Left renal pelvis (tissue), 4 donors: Measurements from ENCODE around the gene PRR14. TPM values are rescaled to one million over a fixed set of nuclear protein-coding genes. Genes with fewer than 3 reads are reported as not detected.
A peak's percentile ranks its signal among the peaks of the same experiment; 100 is the strongest.
"Not testable (repeated sequence)": the region's sequence is repeated elsewhere in the genome, so short reads cannot be mapped to it uniquely, and the experiment has no call there.

Experiments
- DNase-seq, 4 donors: peaks; one replicate each; pipeline ENCODE4 v3.0.0-alpha.2; 2013; ENCODE audit warnings: low read depth in 4 of 4, low spot score in 3 of 4
- polyA plus RNA-seq, 4 donors: library from polyadenylated mRNA; unstranded; fragments of 120-200 nt; gene quantifications; one replicate each; pipeline ENCODE4 v1.2.1, GENCODE V29; 2013; ENCODE audit not compliant: insufficient read length in 4 of 4

PRR14 gene
- polyA plus RNA-seq, 4 donors = 32.8 to 54.7 (median 44.2) TPM

DNA sequence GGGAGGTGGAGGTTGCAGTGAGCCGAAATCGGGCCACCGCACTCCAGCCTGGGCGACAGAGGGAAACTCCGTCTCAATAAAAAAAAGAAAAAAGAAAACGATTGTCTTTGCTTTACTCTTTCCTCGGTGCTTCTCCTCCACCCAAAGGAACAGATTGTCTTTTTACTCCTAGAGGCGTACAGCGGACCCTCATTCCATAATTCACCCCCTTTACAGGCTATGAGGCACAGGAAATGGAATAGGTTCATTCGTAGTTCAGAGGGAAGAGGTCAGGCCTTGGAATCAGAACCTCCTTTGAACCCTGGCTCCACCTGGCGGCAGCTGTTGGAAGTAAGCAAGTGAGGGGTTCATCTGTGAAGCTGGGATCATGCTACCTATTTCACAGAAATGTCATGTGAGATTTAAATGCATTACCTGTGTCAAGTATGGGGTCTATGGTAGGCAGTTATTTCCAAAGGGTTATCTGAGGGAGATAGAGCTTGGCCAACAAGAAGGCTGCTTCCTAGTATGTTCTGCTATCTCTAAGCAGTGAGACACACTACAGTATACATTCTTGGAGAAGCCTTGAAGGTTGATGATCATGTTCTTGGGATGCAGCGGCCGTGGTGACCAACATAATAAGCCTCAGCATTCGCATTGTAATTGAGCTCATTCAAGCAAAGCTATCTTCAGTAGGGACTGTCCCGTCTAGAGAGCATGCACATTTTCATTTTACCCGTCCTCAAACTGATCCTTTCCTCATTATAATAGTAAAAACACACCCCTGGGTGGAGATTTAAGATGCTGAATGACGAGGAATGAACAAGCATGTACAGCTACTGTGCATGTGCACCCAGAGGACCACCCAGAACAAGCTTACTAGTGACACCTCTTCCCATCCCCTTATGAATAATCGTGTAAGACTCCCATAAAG, 21.9 kb upstream of the PRR14 start:
- peak in 2 of 4 donors; percentile 79 to 84 for DNase-seq

DNA sequence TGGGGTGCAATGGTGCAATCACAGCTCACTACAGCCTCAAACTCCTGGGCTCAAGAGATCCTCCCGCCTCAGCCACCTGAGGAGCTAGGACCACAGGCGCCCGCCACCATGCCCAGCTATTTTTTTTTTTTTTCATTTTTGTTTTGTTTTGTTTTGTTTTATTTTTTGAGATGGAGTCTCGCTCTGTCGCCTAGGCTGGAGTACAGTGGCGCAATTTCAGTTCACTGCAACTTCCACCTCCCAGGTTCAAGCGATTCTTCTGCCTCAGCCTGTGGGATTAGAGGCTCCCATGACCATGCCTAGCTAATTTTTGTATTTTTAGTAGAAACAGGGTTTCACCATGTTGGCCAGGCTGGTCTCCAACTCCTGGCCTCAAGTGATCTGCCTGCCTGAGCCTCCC, 18.3 kb upstream of the PRR14 start:
- DNase-seq = not testable (repeated sequence)

DNA sequence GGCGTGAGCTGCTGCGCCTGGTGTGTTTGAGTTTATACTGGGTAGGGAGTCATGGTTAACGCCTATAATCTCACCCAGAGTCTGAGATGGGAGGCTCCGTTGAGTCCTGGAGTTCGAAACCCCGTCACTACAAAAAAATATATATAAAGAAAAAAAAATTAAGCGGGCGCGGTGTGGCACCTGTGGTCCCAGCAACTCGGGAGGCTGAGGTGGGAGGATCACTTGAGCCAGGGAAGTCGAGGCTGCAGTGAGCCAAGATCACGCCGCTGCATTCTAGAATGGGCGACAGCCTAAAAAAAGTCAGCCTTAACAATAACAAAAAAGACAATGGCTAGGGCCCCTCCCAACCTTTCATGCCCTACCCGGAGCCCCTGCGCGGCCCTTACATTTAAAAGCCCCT, 17.2 kb upstream of the PRR14 start:
- no peak for DNase-seq

DNA sequence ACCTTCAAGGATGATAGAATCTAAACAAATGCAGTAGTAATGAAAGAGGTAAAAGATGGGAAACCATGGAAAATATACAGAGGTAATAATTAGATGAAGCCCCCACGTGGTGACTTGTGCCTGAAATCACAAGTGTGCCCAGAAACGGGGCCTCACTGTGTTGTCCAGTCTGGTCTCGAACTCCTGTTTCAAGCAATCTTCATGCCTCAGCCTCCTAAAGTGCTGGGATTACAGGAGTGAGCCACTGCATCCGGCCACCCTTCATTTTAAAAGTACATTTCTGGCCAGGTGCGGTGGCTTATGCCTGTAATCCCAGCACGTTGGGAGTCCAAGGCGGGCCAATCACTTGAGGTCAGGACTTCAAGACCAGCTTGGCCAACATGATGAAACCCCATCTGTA, 14.2 kb upstream of the PRR14 start:
- DNase-seq = no peak

DNA sequence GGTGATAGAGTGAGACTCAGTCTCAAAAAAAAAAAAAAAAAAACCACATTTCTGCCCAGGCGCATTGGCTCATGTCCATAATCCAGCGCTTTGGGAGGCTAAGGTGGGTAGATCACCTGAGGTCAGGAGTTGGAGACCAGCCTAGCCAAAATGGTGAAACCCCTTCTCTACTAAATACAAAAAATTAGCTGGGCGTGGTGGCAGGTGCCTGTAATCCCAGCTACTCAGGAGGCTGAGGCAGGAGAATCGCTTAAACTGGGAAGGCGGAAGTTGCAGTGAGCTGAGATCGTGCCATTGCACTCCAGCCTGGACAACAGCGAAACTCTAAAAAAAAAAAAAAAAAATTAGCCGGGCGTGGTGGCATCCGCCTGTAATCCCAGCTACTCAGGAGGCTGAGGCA, 13.6 kb upstream of the PRR14 start:
- not testable (repeated sequence) for DNase-seq

DNA sequence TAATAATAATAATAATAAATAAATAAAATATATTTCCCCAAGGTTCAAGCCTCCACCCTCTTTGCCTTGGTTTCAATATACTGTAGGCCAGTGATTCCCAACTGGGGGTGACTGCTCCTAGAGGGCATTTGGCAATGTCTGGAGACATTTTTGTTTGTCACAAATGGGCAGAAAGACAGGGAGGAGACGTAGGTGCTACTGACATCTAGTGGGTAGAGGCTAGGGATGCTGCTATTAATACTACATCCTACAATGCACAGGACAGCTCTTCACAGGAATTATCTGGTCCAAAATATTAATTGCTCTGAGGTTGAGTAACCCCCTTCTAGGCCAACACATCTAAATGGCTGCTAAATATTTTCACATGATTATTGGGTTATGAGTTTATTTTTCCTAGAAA, 12.8 kb upstream of the PRR14 start:
- DNase-seq = no peak

DNA sequence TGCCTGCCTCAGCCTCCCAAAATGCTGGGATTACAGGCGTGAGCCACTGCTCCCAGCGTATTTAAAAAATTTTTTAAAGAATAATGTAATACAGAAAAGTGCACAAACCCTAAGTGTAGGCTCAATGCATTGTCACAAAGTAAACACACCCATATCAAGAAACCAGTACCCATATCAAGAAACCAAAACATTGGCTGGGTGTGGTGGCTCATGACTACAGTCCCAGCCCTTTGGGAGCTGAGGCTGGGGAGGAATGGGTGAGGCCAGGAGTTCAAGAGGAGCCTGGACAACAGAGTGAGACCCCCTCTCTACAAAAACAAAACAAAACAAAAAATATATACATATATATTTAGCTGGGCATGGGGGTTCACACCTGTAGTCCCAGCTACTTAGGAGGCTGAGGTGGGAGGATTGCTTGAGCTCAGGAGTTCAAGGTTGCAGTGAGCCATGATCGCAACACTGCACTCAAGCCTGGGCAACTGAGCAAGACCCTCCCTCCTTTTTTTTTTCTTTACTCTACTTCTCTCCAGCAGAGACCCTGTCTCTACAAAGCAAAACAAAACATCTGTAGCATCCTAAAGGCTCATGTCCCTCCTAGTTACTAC, 9.3 kb upstream of the PRR14 start:
- no peak for DNase-seq

DNA sequence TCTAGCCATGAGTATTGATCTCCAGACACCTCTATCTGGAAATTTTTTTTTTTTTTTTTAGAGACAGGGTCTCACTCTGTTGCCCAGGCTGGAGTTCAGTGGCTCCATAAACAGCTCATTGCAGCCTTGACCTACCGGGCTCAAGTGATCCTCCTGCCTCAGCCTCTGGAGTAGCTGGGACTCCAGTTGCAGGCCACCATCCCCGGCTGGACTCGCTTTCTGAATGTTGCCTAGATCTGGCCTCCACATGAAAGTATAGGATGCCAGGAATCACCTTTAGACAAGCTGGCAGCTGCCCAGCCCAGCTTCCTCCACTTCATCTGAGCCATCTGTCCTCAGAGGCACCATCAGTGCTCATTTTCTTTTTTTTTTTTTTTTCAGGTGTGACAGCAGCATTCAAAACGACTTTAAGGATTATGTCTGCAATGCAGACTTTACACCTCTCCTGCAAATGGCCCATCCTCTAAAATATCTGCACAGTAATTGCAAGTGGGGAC, 6.4 kb upstream of the PRR14 start:
- DNase-seq = no peak

DNA sequence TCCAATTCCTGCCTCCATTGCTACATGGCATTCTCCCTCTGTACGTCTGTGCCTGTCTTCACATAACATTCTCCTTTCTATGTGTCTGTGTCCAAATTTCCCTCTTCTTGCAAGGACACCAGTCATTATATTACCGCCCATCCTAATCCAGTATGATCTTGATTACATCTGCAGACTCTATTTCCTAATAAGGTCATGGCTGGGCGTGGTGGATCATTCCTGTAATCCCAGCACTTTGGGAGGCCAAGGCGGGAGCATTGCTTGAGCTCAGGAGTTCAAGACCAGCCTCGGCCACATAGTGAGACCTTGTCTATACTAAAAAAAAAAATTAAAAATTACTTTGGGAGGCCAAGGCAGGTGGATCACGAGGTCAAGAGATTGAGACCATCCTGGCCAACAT, 5.0 kb upstream of the PRR14 start:
- no peak for DNase-seq

DNA sequence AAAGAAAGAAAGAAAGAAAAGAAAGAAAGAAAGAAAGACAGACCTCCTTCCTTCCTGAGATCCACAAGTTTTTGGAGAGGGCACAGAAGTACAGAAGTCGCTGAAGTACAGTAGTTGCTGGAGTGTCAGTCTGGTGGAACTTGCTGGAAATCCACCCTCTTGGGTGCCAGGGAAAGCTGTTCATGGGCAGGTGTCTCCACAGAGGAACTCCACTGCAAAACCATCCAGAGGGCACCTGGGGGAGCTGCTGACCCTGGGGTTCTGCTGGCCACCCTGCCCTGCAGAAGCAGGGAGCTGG, 3.5 kb upstream of the PRR14 start:
- no peak for DNase-seq

DNA sequence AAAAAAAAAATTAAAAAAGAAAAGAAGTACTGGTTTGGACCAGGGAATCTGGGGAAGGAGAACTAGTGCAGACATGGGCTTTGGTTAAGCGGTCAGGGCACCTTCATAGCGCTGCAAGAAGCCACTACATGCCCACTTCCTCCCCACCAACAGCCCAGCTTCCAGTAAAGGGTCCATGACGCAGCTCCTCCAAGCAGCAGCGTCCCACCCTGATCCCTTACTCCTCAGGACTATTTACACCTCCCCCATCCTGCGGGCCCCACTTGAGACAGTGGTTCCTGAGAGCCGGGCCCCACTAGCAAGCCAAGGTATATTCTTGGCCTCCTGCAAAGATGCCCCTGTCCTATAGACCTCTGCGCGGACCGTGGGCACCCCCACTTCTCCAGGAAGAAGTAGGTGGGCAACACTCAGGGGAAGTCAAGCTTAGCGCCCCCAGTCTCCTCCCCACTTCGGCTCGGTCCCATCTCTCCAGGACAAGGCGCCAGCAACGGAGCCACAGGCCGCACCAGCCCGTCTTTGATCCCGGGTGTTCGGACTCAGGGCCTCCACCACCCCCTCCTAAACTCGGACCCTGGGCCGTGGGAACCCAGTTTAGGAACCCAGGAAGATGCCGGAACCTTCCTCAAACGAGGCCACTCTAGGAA, 913 bp upstream of the PRR14 start:
- DNase-seq = no peak

DNA sequence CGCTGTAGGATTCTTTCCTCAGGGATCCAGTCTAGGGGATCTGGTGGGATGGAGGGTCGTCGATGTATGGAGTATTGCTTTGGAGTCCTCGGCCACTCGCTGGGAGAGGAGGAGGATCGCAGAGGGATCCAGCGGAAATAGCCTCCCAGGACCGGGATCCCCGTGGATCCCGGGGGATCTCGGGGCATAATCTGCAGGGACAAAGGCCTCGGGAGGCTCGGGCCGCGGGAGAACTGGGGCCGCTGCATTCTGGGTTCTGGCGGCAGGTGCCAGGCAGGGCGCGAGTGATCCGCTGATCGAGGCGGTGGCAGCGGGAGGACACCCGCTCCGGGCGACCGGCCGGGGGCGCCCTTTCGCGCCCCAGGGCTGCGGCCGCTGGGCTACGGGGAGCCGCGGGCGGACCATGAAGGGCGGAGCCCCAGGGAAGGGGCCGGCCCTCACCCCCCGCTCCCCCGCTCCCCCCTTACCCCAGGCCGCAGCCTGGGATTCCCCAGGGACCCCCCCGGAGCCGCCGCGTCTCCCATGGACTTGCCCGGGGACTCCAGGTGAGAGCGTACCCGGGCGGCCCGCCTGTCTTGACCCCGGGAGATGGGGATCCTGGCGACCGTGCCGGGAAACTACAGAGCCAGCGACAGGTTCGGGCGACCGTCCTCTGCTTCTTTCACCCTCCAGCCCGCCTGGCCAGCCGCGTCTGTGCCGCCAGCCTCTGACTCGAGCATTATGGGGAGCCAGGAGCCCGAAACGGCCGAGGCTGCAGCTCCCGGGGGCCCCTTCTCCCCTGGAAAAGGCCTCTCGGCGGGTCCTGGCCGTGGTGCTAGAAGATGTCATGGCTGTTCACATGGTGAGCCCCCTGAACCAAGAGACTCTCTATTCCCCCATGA, 604 bp downstream of the PRR14 start:
- peak in 1 of 4 donors; percentile 29 for DNase-seq

DNA sequence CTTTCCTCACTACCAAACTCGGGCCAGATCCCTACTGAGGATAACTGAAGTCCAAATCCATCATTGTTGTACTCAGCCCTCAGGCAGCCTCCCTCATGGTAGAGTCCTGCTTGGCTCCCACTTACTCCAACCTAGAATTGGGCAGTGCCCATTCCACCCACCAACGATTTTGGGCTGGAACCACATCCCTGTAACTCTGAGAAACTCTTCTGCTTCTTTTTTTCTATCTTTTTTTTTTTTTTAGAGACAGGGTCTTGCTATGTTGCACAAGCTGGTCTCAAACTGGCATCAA, 1.2 kb downstream of the PRR14 start:
- no peak for DNase-seq

DNA sequence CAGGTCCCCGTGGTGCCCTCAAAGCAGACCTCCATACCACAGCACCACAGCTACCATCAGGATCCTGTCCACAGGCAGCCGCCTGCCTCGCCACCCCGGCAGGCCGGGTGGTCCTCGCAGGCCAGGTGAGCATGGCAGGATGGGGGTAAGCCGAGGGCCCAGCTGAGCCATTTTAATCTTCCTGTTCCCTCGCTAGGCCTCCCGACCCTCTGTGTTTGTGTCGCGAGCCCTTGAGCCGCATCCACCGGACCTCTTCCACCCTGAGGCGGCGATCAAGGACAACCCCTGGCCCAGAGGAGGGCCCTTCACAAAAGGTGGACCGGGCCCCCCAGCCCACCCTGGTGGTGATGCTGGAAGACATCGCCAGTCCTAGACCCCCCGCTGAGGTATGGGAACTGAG, 2.0 kb downstream of the PRR14 start:
- DNase-seq = no peak

DNA sequence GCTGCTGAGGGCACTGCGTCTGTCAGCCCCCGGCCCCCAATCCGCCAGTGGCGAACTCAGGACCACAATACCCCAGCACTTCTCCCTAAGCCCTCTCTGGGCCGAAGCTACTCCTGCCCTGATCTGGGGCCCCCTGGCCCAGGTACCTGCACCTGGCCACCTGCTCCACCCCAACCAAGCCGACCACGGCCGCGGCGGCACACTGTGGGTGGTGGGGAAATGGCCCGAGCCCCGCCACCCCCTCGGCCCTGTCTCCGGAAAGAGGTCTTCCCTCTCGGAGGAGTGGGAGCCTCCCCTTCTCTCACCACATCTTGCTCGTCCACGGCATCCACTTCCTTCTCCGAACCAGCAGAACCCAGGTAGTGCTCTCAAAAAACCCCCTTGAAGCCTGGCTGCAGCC, 4.1 kb downstream of the PRR14 start:
- no peak for DNase-seq

DNA sequence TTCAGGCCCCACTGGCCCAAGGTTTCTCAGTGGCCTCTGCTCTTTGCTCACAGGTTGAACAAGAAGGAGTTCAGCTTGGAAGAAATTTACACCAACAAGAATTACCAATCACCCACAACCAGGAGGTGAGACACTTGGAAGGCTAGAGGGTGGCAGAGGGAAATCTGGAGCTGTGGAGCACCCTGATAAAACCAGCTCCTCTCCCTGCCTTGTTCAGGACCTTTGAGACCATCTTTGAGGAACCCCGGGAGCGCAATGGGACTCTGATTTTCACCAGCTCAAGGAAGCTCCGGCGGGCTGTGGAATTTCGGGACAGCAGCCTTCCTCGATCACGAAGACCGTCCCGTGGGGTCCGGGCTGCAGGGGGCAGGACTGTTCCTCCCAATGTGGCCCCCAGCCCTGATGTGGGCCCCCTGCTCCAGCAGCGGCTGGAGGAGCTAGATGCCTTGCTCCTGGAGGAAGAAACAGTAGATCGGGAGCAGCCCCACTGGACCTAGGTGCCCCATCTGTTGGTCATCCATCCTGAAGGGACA, 5.1 kb downstream of the PRR14 start:
- no peak for DNase-seq

DNA sequence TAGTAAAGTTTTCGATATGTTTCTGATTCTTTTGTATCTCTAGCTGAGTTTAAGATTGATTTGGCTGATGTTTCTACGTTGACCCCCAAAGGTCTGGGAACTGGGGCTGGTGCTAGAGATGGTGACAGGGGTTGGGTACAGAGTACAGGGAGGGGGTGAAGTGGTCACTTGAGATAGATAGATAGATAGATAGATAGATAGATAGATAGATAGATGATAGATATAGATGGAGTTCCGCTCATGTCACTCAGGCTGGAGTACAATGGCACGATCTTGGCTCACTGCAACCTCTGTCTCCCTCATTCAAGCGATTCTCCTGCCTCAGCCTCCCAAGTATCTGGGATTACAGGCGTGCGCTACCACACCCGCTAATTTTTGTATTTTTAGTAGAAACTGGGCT, 5.6 kb downstream of the PRR14 start:
- no peak for DNase-seq

DNA sequence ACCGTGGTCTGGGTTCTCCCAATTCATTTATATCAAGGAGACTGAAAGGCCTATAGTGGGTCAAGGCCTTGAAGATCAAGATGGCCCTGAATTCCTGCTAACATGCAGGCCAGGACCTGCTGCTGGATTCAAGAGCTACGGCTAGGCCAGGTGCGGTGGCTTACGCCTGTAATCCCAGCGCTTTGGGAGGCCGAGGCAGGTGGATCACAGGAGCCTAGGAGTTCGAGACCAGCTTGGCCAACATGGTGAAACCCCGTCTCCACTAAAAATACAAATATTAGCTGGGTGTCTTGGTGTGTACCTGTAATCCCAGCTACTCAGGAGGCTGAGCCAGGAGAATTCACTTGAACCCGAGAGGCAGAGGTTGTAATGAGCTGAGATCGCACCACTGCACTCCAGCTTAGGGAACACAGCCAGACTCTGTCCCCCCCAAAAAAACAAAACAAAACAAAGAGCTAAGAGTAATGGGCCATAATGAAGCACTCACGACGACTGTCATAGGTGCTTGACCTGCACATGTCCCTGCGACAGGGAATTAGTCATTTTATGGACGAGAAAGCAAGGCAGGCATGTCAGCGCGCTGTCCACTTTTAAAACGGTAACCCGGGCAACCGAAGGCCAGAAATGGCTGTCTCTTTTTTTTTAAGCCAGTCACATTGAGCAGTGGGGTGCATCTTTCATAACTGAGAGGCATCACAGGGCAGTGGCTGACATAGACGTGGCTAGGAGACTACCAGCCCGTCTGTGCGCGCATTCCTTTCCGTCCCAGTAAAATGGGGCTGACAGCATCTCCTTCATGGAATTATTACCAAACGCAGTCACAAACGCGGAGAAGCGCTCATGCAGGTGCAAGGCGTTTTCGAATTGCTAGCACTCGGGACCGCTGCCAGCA, 6.5 kb downstream of the PRR14 start:
- DNase-seq = no peak

DNA sequence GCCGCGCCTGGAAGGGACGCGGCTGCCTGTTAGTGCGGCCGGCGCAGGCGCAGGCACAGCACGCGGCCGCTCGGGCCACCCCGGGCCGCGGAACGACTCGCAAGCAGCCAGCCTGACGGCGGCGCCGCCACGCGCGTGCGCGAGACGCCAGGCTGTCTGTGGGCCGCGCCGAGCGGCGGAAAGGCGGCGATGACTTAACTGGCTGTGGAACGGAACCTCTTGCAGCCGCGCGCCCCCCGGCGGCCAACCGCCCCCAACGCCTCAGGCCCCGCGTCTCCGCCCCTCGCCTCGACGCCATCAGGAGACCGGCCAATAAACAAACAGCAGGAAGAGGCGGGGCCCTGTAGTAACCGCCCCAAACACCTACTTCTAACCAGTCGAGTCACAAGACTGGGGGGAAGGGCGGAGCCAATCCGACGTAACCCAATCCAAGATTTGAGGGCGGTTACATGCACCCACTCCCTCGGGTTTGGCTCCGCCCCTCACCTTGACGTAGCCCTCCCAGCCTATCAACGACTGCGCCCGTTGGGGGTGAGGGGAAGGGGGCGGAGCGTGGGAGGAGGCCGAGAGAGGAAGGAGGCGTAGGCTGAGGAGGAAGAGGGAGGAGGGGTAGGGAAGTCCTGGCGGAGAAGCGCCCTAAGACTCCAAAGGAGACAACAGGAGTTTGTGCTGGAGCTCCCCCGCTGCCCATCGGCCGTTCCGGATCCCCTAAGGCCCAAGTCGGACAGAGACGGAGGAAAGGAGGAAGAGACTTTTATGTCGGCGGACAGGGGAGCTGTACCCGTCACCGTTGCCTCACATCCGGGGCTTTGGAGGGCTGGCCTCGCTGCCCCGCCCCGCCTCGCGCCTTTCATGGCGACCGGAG, 7.3 kb downstream of the PRR14 start, which contains the start of gene FBRS:
FBRS (plus strand) TSS at position 566 of the 865 bp plus-strand sequence. CDS start 1,088 bp downstream, outside the sequence.
- DNase-seq = peak; percentile 100
